Activated naive CD8-positive, alpha-beta T cell (primary cell): ENCODE measurements around the gene PRSS1.
"Not testable (repeated sequence)": the region's sequence is repeated elsewhere in the genome, so short reads cannot be mapped to it uniquely, and the experiment has no call there.

Experiments
- H3K27ac Mint-ChIP-seq: one replicate; pipeline ENCODE4 v1.8.0; 2021; ENCODE audit warnings: mixed read lengths
- H3K27me3 Mint-ChIP-seq: one replicate; pipeline ENCODE4 v1.8.0; 2021; ENCODE audit warnings: mixed read lengths
- H3K36me3 Mint-ChIP-seq: one replicate; pipeline ENCODE4 v1.8.0; 2021; ENCODE audit warnings: mixed read lengths
- H3K4me1 Mint-ChIP-seq: one replicate; pipeline ENCODE4 v1.8.0; 2021; ENCODE audit warnings: low read depth, mixed read lengths
- H3K4me3 Mint-ChIP-seq: one replicate; pipeline ENCODE4 v1.8.0; 2021; ENCODE audit warnings: mild to moderate bottlenecking, mixed read lengths
- H3K9me3 Mint-ChIP-seq: one replicate; pipeline ENCODE4 v1.8.0; 2021; ENCODE audit warnings: low read depth, mixed read lengths

Gene PRSS1

GRCh38 chr7:142754681-142755575 lies 5.7 kb downstream of the PRSS1 start:
- Mint-ChIP-seq H3K4me1 (no peaks in the 10 kb centered on the region), H3K9me3 (no peaks in the 10 kb centered on the region), H3K27ac (no peak overlapping the region), H3K27me3 (no peaks in the 10 kb centered on the region), H3K4me3 (no peak overlapping the region), H3K36me3 (peaks cover 2% of the 10 kb centered on the region)

GRCh38 chr7:142758312-142758711 lies 9.0 kb downstream of the PRSS1 start:
- H3K27me3 Mint-ChIP-seq, H3K27ac Mint-ChIP-seq, H3K9me3 Mint-ChIP-seq, H3K4me1 Mint-ChIP-seq, H3K4me3 Mint-ChIP-seq, H3K36me3 Mint-ChIP-seq: not testable (repeated sequence)

- Mint-ChIP-seq H3K4me1 (no peaks in the 10 kb centered on the region), H3K4me3 (no peak overlapping the region), H3K9me3 (no peaks in the 10 kb centered on the region), H3K27ac (no peak overlapping the region), H3K36me3 (peaks cover 2% of the 10 kb centered on the region), H3K27me3 (no peaks in the 10 kb centered on the region)
Observed at GRCh38 chr7:142759433-142759832, 10.2 kb downstream of the PRSS1 start.

- H3K36me3 Mint-ChIP-seq, result peaks cover 2% of the 10 kb centered on the region
- H3K27me3 Mint-ChIP-seq, result no peaks in the 10 kb centered on the region
- no peak overlapping the region for H3K4me3 Mint-ChIP-seq
- H3K27ac Mint-ChIP-seq, result no peak overlapping the region
- no peaks in the 10 kb centered on the region for H3K9me3 Mint-ChIP-seq
- H3K4me1 Mint-ChIP-seq, result no peaks in the 10 kb centered on the region
Observed at GRCh38 chr7:142760071-142760642, 10.9 kb downstream of the PRSS1 start.

- not testable (repeated sequence) for H3K27ac Mint-ChIP-seq, H3K4me1 Mint-ChIP-seq, H3K4me3 Mint-ChIP-seq, H3K27me3 Mint-ChIP-seq, H3K9me3 Mint-ChIP-seq, H3K36me3 Mint-ChIP-seq
Observed at GRCh38 chr7:142761606-142762005, 12.3 kb downstream of the PRSS1 start.

GRCh38 chr7:142762104-142762503 lies 12.8 kb downstream of the PRSS1 start:
- Mint-ChIP-seq H3K36me3 (no peaks in the 10 kb centered on the region), H3K4me3 (no peak overlapping the region), H3K27ac (no peak overlapping the region), H3K4me1 (no peaks in the 10 kb centered on the region), H3K9me3 (no peaks in the 10 kb centered on the region), H3K27me3 (no peaks in the 10 kb centered on the region)

- Mint-ChIP-seq H3K9me3 (no peaks in the 10 kb centered on the region), H3K4me1 (no peaks in the 10 kb centered on the region), H3K4me3 (no peak overlapping the region), H3K36me3 (no peaks in the 10 kb centered on the region), H3K27ac (no peak overlapping the region), H3K27me3 (no peaks in the 10 kb centered on the region)
Observed at GRCh38 chr7:142767451-142767850, 18.2 kb downstream of the PRSS1 start.

GRCh38 chr7:142767861-142768260 lies 18.6 kb downstream of the PRSS1 start:
- H3K9me3 Mint-ChIP-seq, result no peaks in the 10 kb centered on the region
- H3K36me3 Mint-ChIP-seq, result no peaks in the 10 kb centered on the region
- H3K4me3 Mint-ChIP-seq, result no peak overlapping the region
- no peak overlapping the region for H3K27ac Mint-ChIP-seq
- H3K4me1 Mint-ChIP-seq, result no peaks in the 10 kb centered on the region
- H3K27me3 Mint-ChIP-seq, result no peaks in the 10 kb centered on the region

- H3K36me3 Mint-ChIP-seq, H3K9me3 Mint-ChIP-seq, H3K27ac Mint-ChIP-seq, H3K4me1 Mint-ChIP-seq, H3K4me3 Mint-ChIP-seq, H3K27me3 Mint-ChIP-seq: not testable (repeated sequence)
Observed at GRCh38 chr7:142768885-142769284, 19.6 kb downstream of the PRSS1 start.

GRCh38 chr7:142770661-142771352 lies 21.5 kb downstream of the PRSS1 start, which contains the start of gene PRSS2:
Gene PRSS2, plus strand, starts transcription at chr7:142770970. Its CDS starts 13 bp downstream, at chr7:142770983.
- H3K27me3 Mint-ChIP-seq, result no peaks in the 10 kb centered on the region
- H3K4me1 Mint-ChIP-seq, result no peaks in the 10 kb centered on the region
- H3K9me3 Mint-ChIP-seq, result no peaks in the 10 kb centered on the region
- H3K36me3 Mint-ChIP-seq, result no peaks in the 10 kb centered on the region
- no peak within 1 kb of the TSS for H3K4me3 Mint-ChIP-seq
- no peak within 1 kb of the TSS for H3K27ac Mint-ChIP-seq

GRCh38 chr7:142771353-142771723 lies 22.1 kb downstream of the PRSS1 start:
- no peak overlapping the region for H3K27ac Mint-ChIP-seq
- no peaks in the 10 kb centered on the region for H3K27me3 Mint-ChIP-seq
- H3K9me3 Mint-ChIP-seq, result no peaks in the 10 kb centered on the region
- no peaks in the 10 kb centered on the region for H3K36me3 Mint-ChIP-seq
- no peak overlapping the region for H3K4me3 Mint-ChIP-seq
- H3K4me1 Mint-ChIP-seq, result no peaks in the 10 kb centered on the region

- Mint-ChIP-seq H3K27ac (no peak overlapping the region), H3K4me3 (no peak overlapping the region), H3K36me3 (no peaks in the 10 kb centered on the region), H3K4me1 (no peaks in the 10 kb centered on the region), H3K27me3 (no peaks in the 10 kb centered on the region), H3K9me3 (no peaks in the 10 kb centered on the region)
Observed at GRCh38 chr7:142772051-142772450, 22.8 kb downstream of the PRSS1 start.

- H3K4me3 Mint-ChIP-seq, result no peak overlapping the region
- no peaks in the 10 kb centered on the region for H3K36me3 Mint-ChIP-seq
- no peaks in the 10 kb centered on the region for H3K9me3 Mint-ChIP-seq
- H3K27ac Mint-ChIP-seq, result no peak overlapping the region
- no peaks in the 10 kb centered on the region for H3K27me3 Mint-ChIP-seq
- no peaks in the 10 kb centered on the region for H3K4me1 Mint-ChIP-seq
Observed at GRCh38 chr7:142772673-142773072, 23.4 kb downstream of the PRSS1 start.

- Mint-ChIP-seq H3K36me3 (no peaks in the 10 kb centered on the region), H3K27ac (no peak overlapping the region), H3K4me3 (no peak overlapping the region), H3K4me1 (no peaks in the 10 kb centered on the region), H3K9me3 (no peaks in the 10 kb centered on the region), H3K27me3 (no peaks in the 10 kb centered on the region)
Observed at GRCh38 chr7:142773230-142773629, 24.0 kb downstream of the PRSS1 start.

GRCh38 chr7:142773937-142774744 lies 24.9 kb downstream of the PRSS1 start:
- no peaks in the 10 kb centered on the region for H3K9me3 Mint-ChIP-seq
- no peaks in the 10 kb centered on the region for H3K4me1 Mint-ChIP-seq
- H3K27ac Mint-ChIP-seq, result no peak overlapping the region
- H3K4me3 Mint-ChIP-seq, result no peak overlapping the region
- no peaks in the 10 kb centered on the region for H3K27me3 Mint-ChIP-seq
- H3K36me3 Mint-ChIP-seq, result no peaks in the 10 kb centered on the region
